Epithelial cell of proximal tubule (primary cell): ENCODE results near the gene EPHA8. TPM values are rescaled to one million over a fixed set of nuclear protein-coding genes. Genes with fewer than 3 reads are reported as not detected.

Experiments
- DNase-seq: peaks from one replicate; pipeline ENCODE4 v3.0.0-alpha.2; 2011; ENCODE audit warnings: low read depth
- H3K4me3 ChIP-seq: 2 replicates; pipeline ENCODE4 v1.5.1; 2011; ENCODE audit warnings: low read depth, mild to moderate bottlenecking, low read length
- total RNA-seq: library from RNA; depleted of rRNA; stranded (reverse); fragments of >200 nt; gene quantifications from 2 replicates; pipeline ENCODE4 v1.2.3, GENCODE V29; 2015
- TF ChIP-seq, protein P1 (sequence below): conservative IDR thresholded peaks from 2 replicates; pipeline ENCODE4 v1.5.1; 2012; ENCODE audit warnings: low read depth, mild to moderate bottlenecking, low read length

EPHA8 gene
- total RNA-seq, 1 donor from 2014 or later: not detected

DNA sequence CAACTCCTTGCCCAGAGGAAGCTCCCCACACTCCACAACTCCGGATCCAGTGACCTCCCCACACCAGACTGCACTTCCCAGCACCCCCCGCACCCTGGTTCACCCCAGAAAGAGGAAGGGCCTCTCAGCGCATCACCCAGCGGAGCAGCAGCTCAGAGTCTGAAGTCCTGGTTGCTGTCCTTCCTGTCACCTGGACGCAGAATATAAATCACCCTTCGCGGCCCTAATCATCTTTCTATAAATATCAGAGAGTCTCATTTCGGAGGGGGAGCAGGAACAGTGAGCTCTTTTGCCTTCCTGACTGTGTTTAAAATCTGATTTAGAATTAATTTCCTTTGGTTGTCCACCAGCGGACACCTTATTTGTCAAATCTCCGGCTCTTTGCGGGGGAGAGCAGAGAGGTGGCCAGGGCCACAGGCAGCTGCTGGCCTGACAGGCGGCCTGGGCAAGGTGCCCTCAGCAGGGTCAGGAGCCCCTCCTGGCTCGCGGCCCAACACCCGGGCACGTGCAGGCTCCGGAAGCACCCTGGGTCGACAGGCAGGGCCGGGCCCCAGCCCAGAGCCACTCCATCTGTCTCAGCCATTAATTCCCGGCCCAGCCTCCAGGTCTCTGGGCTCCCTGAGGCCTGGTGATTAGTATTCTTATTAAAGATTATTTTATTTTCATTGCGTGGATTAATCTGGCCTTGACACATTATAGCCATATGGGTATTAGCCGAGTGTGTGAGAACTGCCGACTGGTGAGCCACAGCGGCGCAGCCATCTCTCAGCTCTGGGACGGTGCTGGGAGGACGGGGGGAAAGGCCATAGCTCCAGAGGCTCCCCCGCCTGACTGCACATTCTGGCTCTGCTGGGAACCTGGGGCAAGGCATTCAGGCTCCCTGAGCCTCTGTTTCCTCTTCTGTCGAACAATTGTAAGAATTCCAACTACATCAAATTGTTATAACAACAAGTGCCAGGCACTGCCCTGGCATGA, 19.7 kb downstream of the EPHA8 start:
- no peak for DNase-seq
- TF ChIP-seq, protein P1, sequence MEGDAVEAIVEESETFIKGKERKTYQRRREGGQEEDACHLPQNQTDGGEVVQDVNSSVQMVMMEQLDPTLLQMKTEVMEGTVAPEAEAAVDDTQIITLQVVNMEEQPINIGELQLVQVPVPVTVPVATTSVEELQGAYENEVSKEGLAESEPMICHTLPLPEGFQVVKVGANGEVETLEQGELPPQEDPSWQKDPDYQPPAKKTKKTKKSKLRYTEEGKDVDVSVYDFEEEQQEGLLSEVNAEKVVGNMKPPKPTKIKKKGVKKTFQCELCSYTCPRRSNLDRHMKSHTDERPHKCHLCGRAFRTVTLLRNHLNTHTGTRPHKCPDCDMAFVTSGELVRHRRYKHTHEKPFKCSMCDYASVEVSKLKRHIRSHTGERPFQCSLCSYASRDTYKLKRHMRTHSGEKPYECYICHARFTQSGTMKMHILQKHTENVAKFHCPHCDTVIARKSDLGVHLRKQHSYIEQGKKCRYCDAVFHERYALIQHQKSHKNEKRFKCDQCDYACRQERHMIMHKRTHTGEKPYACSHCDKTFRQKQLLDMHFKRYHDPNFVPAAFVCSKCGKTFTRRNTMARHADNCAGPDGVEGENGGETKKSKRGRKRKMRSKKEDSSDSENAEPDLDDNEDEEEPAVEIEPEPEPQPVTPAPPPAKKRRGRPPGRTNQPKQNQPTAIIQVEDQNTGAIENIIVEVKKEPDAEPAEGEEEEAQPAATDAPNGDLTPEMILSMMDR: no peak
- no peak overlapping the region for H3K4me3 ChIP-seq

DNA sequence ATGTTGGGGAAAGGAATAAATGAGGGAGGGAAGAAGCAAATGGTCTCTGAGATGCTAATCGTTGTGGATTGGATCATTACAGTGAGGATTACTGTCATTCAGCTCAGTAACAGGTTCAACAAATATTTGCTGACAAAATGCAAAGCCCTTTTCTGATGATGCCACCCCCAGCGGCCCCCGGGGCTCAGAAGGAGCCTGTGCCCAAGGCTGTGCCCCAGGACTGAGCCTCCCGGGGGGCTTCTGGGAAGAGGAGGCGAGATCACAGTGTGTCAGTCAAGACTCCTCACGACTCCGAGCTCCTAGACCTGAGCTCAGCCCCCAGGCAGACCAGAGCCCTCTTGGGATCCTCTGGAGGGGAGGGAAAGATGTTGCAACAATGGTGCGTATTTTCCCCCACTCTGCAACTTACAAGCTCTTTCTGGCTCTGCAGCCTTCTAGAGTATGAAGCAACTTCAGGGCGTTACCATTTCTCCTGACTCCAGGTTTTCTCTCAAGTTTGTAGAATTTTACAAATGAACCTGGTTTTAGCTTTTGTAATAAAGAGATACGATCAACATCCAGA, 20.8 kb downstream of the EPHA8 start:
- H3K4me3 ChIP-seq: no peak overlapping the region
- DNase-seq: no peak
- TF ChIP-seq, protein P1: no peak

DNA sequence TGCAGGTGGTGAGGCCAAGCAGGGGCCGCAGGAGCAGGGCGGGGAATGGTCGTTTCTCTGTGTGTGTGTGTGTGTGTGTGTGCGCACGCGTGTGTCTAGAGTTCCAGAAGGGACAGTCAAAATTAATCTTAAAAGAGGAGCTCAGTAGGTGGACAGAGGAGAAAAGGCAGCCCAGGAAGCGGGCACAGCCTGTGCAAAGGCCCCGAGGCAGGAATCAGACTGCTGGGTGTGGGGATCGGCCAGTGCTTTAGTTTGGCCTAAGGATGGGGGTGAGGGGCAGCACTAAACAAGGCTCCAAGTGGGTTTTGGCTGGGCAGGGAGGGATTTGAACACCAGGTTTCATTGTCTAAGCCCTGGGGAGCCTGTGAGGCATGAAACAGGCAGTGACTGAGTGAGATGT, 21.7 kb downstream of the EPHA8 start:
- DNase-seq: no peak
- TF ChIP-seq, protein P1: no peak
- no peak overlapping the region for H3K4me3 ChIP-seq

DNA sequence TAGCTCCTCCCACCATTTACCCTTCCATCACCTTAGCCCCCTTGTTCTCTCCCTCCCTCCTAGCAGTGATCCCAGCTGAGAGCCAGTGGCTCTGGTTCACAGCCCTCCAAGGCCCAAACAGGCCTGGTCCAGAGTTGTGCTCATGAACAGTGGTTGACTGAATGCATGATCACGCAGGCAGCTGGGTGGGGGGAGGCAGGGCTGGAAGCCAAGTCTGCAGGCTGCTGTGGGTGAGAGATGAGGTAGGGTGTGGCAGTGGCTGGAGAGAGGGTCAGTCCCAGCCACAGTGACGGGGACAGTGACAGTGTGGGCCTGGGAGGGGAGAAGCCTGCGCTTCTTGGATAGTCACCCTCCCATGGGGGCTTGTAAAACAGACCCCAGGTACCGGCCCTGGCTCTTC, 22.2 kb downstream of the EPHA8 start:
- DNase-seq: no peak
- TF ChIP-seq, protein P1: no peak
- H3K4me3 ChIP-seq: no peak overlapping the region

DNA sequence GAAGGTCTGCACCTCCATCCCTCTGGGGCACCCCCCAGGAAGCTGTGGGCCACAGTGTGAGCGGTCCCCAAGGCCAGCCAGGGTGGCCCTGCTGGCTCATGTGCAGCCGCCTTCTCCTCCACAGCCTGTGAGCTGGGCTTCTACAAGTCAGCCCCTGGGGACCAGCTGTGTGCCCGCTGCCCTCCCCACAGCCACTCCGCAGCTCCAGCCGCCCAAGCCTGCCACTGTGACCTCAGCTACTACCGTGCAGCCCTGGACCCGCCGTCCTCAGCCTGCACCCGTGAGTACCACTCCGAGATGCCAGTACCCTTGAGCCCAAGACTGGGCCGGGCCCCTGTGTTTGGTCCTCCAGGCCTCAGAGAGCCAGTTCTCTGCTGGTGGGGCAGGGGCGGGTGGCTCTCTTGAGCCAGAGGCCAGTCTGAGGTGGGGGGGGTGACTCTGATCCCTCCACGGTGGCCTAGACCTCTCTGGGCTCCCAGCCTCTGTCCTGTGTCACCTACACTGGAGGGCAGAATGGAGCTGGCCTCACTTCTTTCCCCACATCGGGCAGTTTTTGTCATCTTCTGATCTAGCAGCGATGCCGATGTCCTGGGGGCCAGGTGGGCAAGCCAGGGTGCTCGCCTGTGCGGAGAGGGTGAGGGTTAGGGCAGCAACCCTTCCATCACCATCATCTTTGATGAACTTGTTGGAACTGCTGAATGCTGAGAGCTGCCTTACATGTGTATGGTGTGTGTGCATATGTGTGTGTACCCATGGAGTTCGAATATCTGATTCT, 23.3 kb downstream of the EPHA8 start:
- DNase-seq: no peak
- TF ChIP-seq, protein P1: no peak
- no peak overlapping the region for H3K4me3 ChIP-seq

DNA sequence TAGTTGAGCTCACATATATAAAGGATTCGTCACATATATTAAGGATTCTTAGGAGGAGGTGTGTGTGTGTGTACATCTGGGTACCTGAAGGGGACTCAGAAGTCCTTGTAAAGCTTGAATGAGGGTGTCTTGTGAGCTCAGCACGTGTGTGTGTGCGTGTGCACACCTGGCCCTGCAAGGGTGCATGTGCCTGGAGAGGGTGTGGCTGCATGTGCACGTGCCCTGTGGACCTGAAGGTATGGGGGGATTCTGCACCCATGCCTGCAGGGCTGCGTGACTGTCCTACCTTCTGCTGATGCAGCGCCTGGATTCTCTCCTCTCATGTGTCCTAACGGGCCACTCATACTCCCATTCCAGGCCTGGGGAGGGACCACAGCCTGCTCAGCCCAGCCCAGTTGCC, 24.0 kb downstream of the EPHA8 start:
- H3K4me3 ChIP-seq: no peak overlapping the region
- no peak for DNase-seq
- TF ChIP-seq, protein P1: no peak
